AG04450 (cell line): ENCODE data around the gene LCP2. TPM values are rescaled to one million over a fixed set of nuclear protein-coding genes. Genes with fewer than 3 reads are reported as not detected.

Source experiments
- CTCF ChIA-PET: fragments of 300-600, 350-600 bp; formaldehyde crosslinking; extraction: SDS; loops from one replicate; lab custom pipeline; 2022; ENCODE audit warnings: antibody characterized with exemption, inconsistent platforms; lab: Charles Lee
- POLR2A ChIA-PET: fragments of 350-600 bp; formaldehyde crosslinking; extraction: SDS; loops from one replicate; lab custom pipeline; 2021; ENCODE audit warnings: antibody characterized with exemption, inconsistent platforms; lab: Yijun Ruan, JAX
- DNase-seq: peaks from one replicate; pipeline ENCODE4 v3.0.0-alpha.2; 2011; ENCODE audit warnings: low read depth, low spot score
- H3K27ac ChIP-seq: one replicate; pipeline ENCODE4 v1.5.1; 2012; ENCODE audit warnings: low read depth, low read length, control low read depth
- H3K27me3 ChIP-seq: one replicate; pipeline ENCODE4 v1.6.0; 2012; ENCODE audit warnings: low read length; ENCODE audit not compliant: control insufficient read depth, insufficient read depth
- H3K4me3 ChIP-seq: 2 replicates; pipeline ENCODE4 v1.5.1; 2011; ENCODE audit warnings: mild to moderate bottlenecking, low read depth, low read length, control low read depth
- H3K9me3 ChIP-seq: 2 replicates; pipeline ENCODE4 v1.5.1; 2012; ENCODE audit warnings: low read length; ENCODE audit not compliant: control insufficient read depth, insufficient read depth
- CTCF ChIP-seq: IDR thresholded peaks from 2 replicates; pipeline ENCODE4 v1.5.1; 2011; ENCODE audit warnings: low read depth, low read length, control low read depth, inconsistent platforms
- polyA plus RNA-seq: library from polyadenylated mRNA; depleted of rRNA; stranded (reverse); fragments of >200 nt; gene quantifications from 2 replicates; pipeline ENCODE4 v1.2.3, GENCODE V29; 2011

The LCP2 gene
- polyA plus RNA-seq, 1 experiment: not detected

GRCh38 chr5:170238456-170239196 lies 59.0 kb downstream of the LCP2 start:
- ChIA-PET POLR2A (no interaction called here), CTCF (interaction anchor here (0.7 to 1.0 kb wide), 2 partner anchors 13 to 197 kb away, joined by 3 read pairs; no protein-coding TSS in a partner anchor)
- no peak for DNase-seq
- H3K27me3 ChIP-seq: no peaks in the 10 kb centered on the region
- H3K27ac ChIP-seq: no peak overlapping the region
- H3K9me3 ChIP-seq: no peaks in the 10 kb centered on the region
- TF ChIP-seq CTCF: no peak
- no peak overlapping the region for H3K4me3 ChIP-seq

- no peak overlapping the region for H3K27ac ChIP-seq
- no peak for TF ChIP-seq CTCF
- no peak overlapping the region for H3K4me3 ChIP-seq
- no peaks in the 10 kb centered on the region; the same call in 1 of the 2 replicates for H3K9me3 ChIP-seq
- POLR2A ChIA-PET: no interaction called here
- H3K27me3 ChIP-seq: no peaks in the 10 kb centered on the region
- CTCF ChIA-PET: interaction anchor here (1.0 to 1.4 kb wide), 3 partner anchors 10 to 1249 kb away, joined by 3 to 6 read pairs (median 4); no protein-coding TSS in a partner anchor
- no peak for DNase-seq
Observed at GRCh38 chr5:170235876-170236864, 61.4 kb downstream of the LCP2 start.

- POLR2A ChIA-PET: no interaction called here
- H3K4me3 ChIP-seq: no peak overlapping the region
- no peaks in the 10 kb centered on the region for H3K27me3 ChIP-seq
- DNase-seq: no peak
- CTCF ChIA-PET: interaction anchor here (0.5 kb wide), 1 partner anchor 658 kb away, joined by 4 read pairs; no protein-coding TSS in a partner anchor
- H3K27ac ChIP-seq: no peak overlapping the region
- H3K9me3 ChIP-seq: no peaks in the 10 kb centered on the region; the same call in 1 of the 2 replicates
- no peak for TF ChIP-seq CTCF
Observed at GRCh38 chr5:170233358-170233892, 64.2 kb downstream of the LCP2 start.

- CTCF ChIA-PET: interaction anchor here (0.5 kb wide), 1 partner anchor 659 kb away, joined by 4 read pairs; no protein-coding TSS in a partner anchor
- H3K4me3 ChIP-seq: no peak within 1 kb of the TSS
- TF ChIP-seq CTCF: no peak
- no peaks in the 10 kb centered on the region for H3K27me3 ChIP-seq
- no peak for DNase-seq
- H3K9me3 ChIP-seq: no peaks in the 10 kb centered on the region; the same call in 1 of the 2 replicates
- no peak within 1 kb of the TSS for H3K27ac ChIP-seq
- POLR2A ChIA-PET: no interaction called here
Observed at GRCh38 chr5:170232786-170233185, 64.8 kb downstream of the LCP2 start, which contains the start of gene C5orf58. C5orf58 (plus strand) TSS chr5:170232985; CDS start chr5:170234977, 1,992 bp downstream.
